Ovary (tissue), 9 donors: Measurements from ENCODE around the gene NUP210. TPM values are rescaled to one million over a fixed set of nuclear protein-coding genes. Genes with fewer than 3 reads are reported as not detected.

Experiments used
- DNase-seq, 5 donors: peaks; one replicate each; pipeline ENCODE4 v3.0.0-alpha.2; 2019 to 2020
- H3K27ac ChIP-seq, 2 donors: fragments of 200-600 bp; one replicate each; pipeline versions ENCODE4 v1.5.1 to v1.8.0; 2019 to 2022
- H3K27me3 ChIP-seq: fragments of 200-600 bp; one replicate; pipeline ENCODE4 v1.8.0; 2022
- H3K36me3 ChIP-seq: fragments of 200-600 bp; sonication (generic); one replicate; pipeline ENCODE4 v1.5.1; 2019
- H3K4me1 ChIP-seq: one replicate; pipeline ENCODE4 v1.8.1; 2013; ENCODE audit warnings: mild to moderate bottlenecking, moderate library complexity; ENCODE audit not compliant: insufficient read depth
- H3K4me3 ChIP-seq: fragments of 200-600 bp; sonication (generic); one replicate; pipeline ENCODE4 v1.5.1; 2017
- H3K9me3 ChIP-seq, 2 donors: fragments of 200-600 bp in 1 of 2; sonication (generic) in 1 of 2; one replicate each; pipeline versions ENCODE4 v1.5.1 to v1.8.1; 2013 to 2019; ENCODE audit warnings: mild to moderate bottlenecking in 1 of 2, moderate library complexity in 1 of 2
- CTCF ChIP-seq, 3 donors: fragments of 450-650 bp in 2 of 3; fragments of 200-600 bp in 1 of 3; IDR thresholded peaks; one replicate each; pipeline versions ENCODE4 v1.5.1 to v1.8.0; 2016 to 2022; ENCODE audit warnings: antibody characterized with exemption in 3 of 3, mild to moderate bottlenecking in 1 of 3
- EP300 ChIP-seq: sonication (generic); formaldehyde crosslinking; IDR thresholded peaks from one replicate; pipeline ENCODE4 v1.6.1; 2017; ENCODE audit warnings: antibody characterized with exemption
- POLR2A ChIP-seq: fragments of 450-650 bp; IDR thresholded peaks from one replicate; pipeline ENCODE4 v1.6.1; 2017; ENCODE audit warnings: antibody characterized with exemption, mild to moderate bottlenecking, moderate library complexity
- WGBS, 3 donors: extraction: QIAGEN DNeasy Blood & Tissue Kit in 1 of 3; methylation state at CpG; one replicate each; pipeline versions ENCODE4 v1.1.5 to v1.1.7; 2013 to 2017; 5-methylcytosine and 5-hydroxymethylcytosine counted together
- intact Hi-C, 4 donors: fragments of 100-400 bp; cut with DNase I; formaldehyde crosslinking; loops; one replicate each; pipeline versions ENCODE4 v1.11.0 to v1.15.1; 2022 to 2023
- polyA plus RNA-seq, 2 donors: library from polyadenylated mRNA; stranded (reverse); fragments of 200-250 nt in 1 of 2; fragments of 350-450 nt in 1 of 2; fragmentation: Illumina TruSeq in 1 of 2; extraction: RNeasy Lipid Tissue Mini Kit (QIAGEN cat#74804) in 1 of 2; gene quantifications; one replicate each; pipeline ENCODE4 v1.2.3, GENCODE V29; 2013 to 2014
- total RNA-seq, 7 donors: library from RNA; depleted of rRNA in 2 of 7; stranded (reverse); fragments of >200 nt in 2 of 7; fragmentation: NEBNext Ultra II Directional in 3 of 7; extraction: Animal tissue kit (Norgen Biotek cat#: 25700) in 3 of 7; gene quantifications; one replicate each; pipeline versions ENCODE4 v1.1.0 to v1.2.4, GENCODE V29; 2016 to 2023
- donor health status: DM: no; HTN: no; CAD: no; lungs with moderate emphysema.
- donor health status: DM: no; HTN: no; CAD: no.
- donor health status: Bipolar disorder and iron deficiency.
- donor health status: DM: yes; HTN: yes; CAD: no.
- donor health status: DM: no; HTN: no; CAD: no.
- donor health status: DM: yes; HTN: yes; CAD: no.

Gene NUP210
- total and polyA plus RNA-seq, 9 donors = 1.4 to 5.8 (median 3.2) TPM

DNA sequence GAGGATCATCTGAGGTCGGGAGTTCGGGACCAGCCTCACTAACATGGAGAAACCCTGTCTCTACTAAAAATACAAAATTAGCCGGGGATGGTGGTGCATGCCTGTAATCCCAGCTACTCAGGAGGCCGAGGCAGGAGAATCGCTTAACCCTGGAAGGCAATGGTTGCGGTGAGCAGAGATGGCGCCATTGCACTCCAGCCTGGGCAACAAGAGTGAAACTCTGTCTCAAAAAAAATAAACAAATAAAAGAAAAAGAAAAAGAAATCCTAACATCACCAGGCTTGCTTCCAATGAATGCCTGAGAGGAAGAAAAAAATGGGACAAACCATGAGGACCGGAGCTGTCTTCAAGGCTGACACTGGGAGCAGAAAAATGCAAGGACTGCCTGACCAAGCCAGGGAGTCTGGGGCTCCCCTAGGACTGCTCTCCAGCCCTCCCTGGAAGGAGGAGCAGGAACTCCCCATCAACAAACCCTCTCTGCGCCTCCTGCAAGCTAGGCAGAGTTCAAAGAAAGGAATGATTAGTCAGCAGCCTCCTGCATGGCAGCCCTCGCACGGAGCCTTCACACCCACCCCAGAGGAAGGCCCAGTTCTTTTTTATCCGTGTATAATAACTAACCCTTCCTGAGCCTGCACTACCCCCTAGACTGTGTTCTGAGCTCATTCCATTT, 55.4 kb downstream of the NUP210 start:
- no peaks in the 10 kb centered on the region for H3K36me3 ChIP-seq
- H3K4me3 ChIP-seq = no peak overlapping the region
- no peak overlapping the region for H3K27ac ChIP-seq
- no peaks in the 10 kb centered on the region for H3K27me3 ChIP-seq
- 66 to 73% (median 70%) methylated on average over 12 of the region's 12 CpGs for WGBS, 3 donors
- no peaks in the 10 kb centered on the region for H3K4me1 ChIP-seq
- no peaks in the 10 kb centered on the region for H3K9me3 ChIP-seq
- DNase-seq = no peak
- intact Hi-C loops = no loop called here
- TF ChIP-seq CTCF (IDR thresholded peaks at IDR 0.05) (no peak), EP300 (no peak), POLR2A (no peak)

- no peak overlapping the region for H3K4me3 ChIP-seq
- H3K36me3 ChIP-seq = no peaks in the 10 kb centered on the region
- no peaks in the 10 kb centered on the region for H3K27me3 ChIP-seq
- no peaks in the 10 kb centered on the region for H3K4me1 ChIP-seq
- intact Hi-C loops = no loop called here
- WGBS, 3 donors = 84 to 92% (median 86%) methylated on average over 8 of the region's 8 CpGs
- no peak overlapping the region for H3K27ac ChIP-seq
- H3K9me3 ChIP-seq = no peaks in the 10 kb centered on the region
- no peak for DNase-seq
- TF ChIP-seq POLR2A = no peak
- no peak for TF ChIP-seq CTCF (IDR thresholded peaks at IDR 0.05)
- no peak for TF ChIP-seq EP300
Observed at GRCh38 chr3:13362551-13362950, 57.6 kb downstream of the NUP210 start.

GRCh38 chr3:13359916-13360315, 60.2 kb downstream of the NUP210 start:
- TF ChIP-seq CTCF (IDR thresholded peaks at IDR 0.05) (no peak), POLR2A (no peak), EP300 (no peak)
- H3K4me3 ChIP-seq = no peak overlapping the region
- 90 to 95% (median 94%) methylated on average over 6 of the region's 6 CpGs for WGBS, 3 donors
- no peaks in the 10 kb centered on the region for H3K36me3 ChIP-seq
- intact Hi-C loops = no loop called here
- H3K27me3 ChIP-seq = no peaks in the 10 kb centered on the region
- H3K27ac ChIP-seq = no peak overlapping the region
- H3K9me3 ChIP-seq = no peaks in the 10 kb centered on the region
- DNase-seq = no peak
- no peaks in the 10 kb centered on the region for H3K4me1 ChIP-seq

GRCh38 chr3:13358643-13359042, 61.5 kb downstream of the NUP210 start:
- TF ChIP-seq CTCF (IDR thresholded peaks at IDR 0.05) (no peak), POLR2A (no peak), EP300 (no peak)
- intact Hi-C loops = no loop called here
- Histone ChIP-seq H3K9me3 (no peaks in the 10 kb centered on the region), H3K4me1 (no peaks in the 10 kb centered on the region), H3K27me3 (no peaks in the 10 kb centered on the region), H3K36me3 (no peaks in the 10 kb centered on the region), H3K4me3 (no peak overlapping the region), H3K27ac (no peak overlapping the region)
- 84 to 89% (median 87%) methylated on average over 7 of the region's 7 CpGs for whole genome bisulfite sequencing, 3 donors
- no peak for DNase-seq
